Osteocyte (in vitro differentiated cells): ENCODE measurements around the gene PRODH. TPM values are rescaled to one million over a fixed set of nuclear protein-coding genes. Genes with fewer than 3 reads are reported as not detected.
A peak's percentile ranks its signal among the peaks of the same experiment; 100 is the strongest.
"Not testable (repeated sequence)": the region's sequence is repeated elsewhere in the genome, so short reads cannot be mapped to it uniquely, and the experiment has no call there.

Source experiments
- DNase-seq: peaks from one replicate; pipeline ENCODE4 v3.0.0; 2021; ENCODE audit warnings: mixed read lengths; ENCODE audit not compliant: unreplicated experiment; ENCODE audit errors: extremely low spot score
- H3K27ac Mint-ChIP-seq: one replicate; pipeline ENCODE4 v1.8.0; 2021; ENCODE audit warnings: mild to moderate bottlenecking, mixed read lengths; ENCODE audit not compliant: unreplicated experiment
- H3K27me3 Mint-ChIP-seq: one replicate; pipeline ENCODE4 v1.8.0; 2021; ENCODE audit warnings: mixed read lengths; ENCODE audit not compliant: unreplicated experiment
- H3K36me3 Mint-ChIP-seq: one replicate; pipeline ENCODE4 v1.8.0; 2021; ENCODE audit warnings: mixed read lengths; ENCODE audit not compliant: unreplicated experiment
- H3K4me1 Mint-ChIP-seq: one replicate; pipeline ENCODE4 v1.8.0; 2021; ENCODE audit warnings: mixed read lengths; ENCODE audit not compliant: unreplicated experiment
- H3K4me3 Mint-ChIP-seq: one replicate; pipeline ENCODE4 v1.8.0; 2021; ENCODE audit warnings: mild to moderate bottlenecking, moderate library complexity, mixed read lengths; ENCODE audit not compliant: unreplicated experiment
- H3K9me3 Mint-ChIP-seq: one replicate; pipeline ENCODE4 v1.8.0; 2021; ENCODE audit warnings: mixed read lengths; ENCODE audit not compliant: unreplicated experiment
- total RNA-seq: library from RNA; stranded (reverse); gene quantifications from 2 replicates; pipeline ENCODE4 v1.2.1, GENCODE V29; 2021
- TF ChIP-seq, protein P1 (sequence below): fragments of 200-600 bp; sonication (generic); IDR thresholded peaks from 2 replicates; pipeline ENCODE4 v1.5.0; 2021; ENCODE audit warnings: antibody characterized with exemption, mild to moderate bottlenecking, moderate library complexity

Gene PRODH
- total RNA-seq, 1 donor from 2014 or later = 12.0 TPM

DNA sequence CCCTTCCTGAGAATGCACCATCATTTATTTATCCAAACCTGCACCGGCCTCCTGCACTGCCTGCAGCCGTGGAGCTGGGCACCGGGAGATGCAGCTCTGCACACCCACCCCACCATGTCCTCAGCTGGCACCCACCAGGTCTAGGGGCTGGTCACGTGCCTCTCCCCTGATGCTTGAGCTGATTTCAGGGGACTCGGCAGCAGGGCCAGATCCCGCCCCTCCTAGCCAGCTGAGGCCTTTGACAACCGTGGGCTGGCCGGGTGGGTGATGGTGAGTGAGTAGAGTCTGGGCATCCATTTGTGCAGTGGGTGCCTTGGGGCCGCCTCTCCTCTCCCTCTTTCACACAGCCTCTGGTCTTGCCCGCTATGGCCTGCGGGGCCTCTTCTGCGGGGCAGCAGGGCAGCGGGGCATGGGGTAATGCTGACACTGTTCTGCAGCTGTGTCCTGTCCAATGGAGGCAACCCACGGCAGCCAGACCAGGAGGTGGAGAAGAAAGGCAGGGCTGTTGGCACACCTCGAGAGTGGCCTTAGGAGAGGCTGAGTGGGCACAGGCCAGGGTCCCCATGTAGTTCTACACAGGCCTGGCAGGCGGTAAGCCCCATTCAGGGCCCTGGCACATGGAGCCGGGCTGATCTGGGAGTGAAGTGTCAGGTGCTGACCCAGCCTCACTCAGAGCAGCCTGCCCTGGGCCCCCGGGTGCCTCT, 38.5 kb upstream of the PRODH start:
- H3K4me3 Mint-ChIP-seq = no peak overlapping the region
- TF ChIP-seq, protein P1, sequence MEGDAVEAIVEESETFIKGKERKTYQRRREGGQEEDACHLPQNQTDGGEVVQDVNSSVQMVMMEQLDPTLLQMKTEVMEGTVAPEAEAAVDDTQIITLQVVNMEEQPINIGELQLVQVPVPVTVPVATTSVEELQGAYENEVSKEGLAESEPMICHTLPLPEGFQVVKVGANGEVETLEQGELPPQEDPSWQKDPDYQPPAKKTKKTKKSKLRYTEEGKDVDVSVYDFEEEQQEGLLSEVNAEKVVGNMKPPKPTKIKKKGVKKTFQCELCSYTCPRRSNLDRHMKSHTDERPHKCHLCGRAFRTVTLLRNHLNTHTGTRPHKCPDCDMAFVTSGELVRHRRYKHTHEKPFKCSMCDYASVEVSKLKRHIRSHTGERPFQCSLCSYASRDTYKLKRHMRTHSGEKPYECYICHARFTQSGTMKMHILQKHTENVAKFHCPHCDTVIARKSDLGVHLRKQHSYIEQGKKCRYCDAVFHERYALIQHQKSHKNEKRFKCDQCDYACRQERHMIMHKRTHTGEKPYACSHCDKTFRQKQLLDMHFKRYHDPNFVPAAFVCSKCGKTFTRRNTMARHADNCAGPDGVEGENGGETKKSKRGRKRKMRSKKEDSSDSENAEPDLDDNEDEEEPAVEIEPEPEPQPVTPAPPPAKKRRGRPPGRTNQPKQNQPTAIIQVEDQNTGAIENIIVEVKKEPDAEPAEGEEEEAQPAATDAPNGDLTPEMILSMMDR = no peak
- no peak overlapping the region for H3K27ac Mint-ChIP-seq
- peaks cover 1% of the 10 kb centered on the region for H3K27me3 Mint-ChIP-seq
- H3K4me1 Mint-ChIP-seq = peaks cover 1% of the 10 kb centered on the region
- H3K9me3 Mint-ChIP-seq = no peaks in the 10 kb centered on the region
- H3K36me3 Mint-ChIP-seq = no peaks in the 10 kb centered on the region
- DNase-seq = no peak

DNA sequence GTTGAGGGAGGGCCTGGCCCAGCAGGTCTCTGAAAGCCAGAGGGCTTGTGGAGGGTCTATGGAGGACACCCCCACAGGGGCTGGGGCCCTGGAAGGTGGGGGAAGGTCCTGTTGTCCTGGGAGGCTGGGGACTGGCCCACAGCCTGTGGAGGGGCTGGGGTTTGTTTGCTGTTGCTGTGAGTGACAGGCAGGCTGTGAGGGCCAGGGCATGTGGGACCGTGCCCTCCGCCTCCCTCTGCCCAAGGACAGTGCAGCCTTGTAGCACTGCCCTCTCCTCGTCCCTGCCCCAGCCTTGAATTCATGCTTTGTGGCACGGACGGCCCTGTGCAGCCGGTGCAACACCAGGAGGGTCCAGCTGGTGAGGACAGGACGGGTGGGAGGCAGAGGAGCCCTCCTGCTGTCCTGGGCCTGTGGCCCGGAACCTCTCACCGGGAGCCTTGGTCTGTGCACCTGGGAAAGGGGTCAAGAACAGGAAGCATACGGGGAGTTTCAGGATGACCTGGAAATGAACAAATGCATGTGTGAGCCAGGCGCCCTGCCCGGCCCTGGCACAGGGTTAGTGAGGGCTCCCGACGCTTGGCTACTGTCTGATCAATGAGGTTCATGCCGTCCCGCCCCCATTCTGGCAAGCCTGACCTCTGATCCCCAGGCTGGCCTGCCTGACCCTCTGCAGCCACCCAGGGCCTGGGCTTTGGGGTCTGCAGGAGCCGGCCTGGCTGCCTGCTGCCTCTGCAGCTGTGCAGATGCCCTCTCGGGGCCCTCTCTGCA, 37.4 kb upstream of the PRODH start:
- Mint-ChIP-seq H3K4me3 (no peak overlapping the region), H3K4me1 (peaks cover 4% of the 10 kb centered on the region), H3K9me3 (no peaks in the 10 kb centered on the region), H3K27me3 (peaks cover 4% of the 10 kb centered on the region), H3K27ac (no peak overlapping the region), H3K36me3 (no peaks in the 10 kb centered on the region)
- TF ChIP-seq, protein P1 = no peak
- no peak for DNase-seq

DNA sequence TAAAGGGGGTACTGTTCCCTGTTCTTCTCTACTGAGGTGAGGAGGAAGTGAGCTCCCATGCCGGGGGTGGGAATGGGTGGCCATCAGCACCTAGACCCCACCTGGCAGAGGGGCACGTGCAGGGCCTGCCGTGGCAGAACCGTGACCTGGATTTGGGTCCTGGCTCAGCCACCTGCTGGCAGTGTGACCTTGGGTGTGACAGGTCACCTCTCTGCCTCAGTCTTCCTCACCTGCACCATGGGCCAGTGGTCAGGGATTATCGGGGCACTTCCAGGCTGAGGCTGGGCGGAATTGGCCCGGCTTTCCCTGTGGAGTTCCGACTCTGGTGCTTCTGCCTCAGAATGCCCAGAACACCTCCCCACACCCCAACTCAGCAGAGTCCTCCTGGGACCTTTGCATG, 36.5 kb upstream of the PRODH start:
- not testable (repeated sequence) for H3K4me1 Mint-ChIP-seq, H3K4me3 Mint-ChIP-seq, H3K27me3 Mint-ChIP-seq, H3K36me3 Mint-ChIP-seq, H3K27ac Mint-ChIP-seq, H3K9me3 Mint-ChIP-seq, DNase-seq

DNA sequence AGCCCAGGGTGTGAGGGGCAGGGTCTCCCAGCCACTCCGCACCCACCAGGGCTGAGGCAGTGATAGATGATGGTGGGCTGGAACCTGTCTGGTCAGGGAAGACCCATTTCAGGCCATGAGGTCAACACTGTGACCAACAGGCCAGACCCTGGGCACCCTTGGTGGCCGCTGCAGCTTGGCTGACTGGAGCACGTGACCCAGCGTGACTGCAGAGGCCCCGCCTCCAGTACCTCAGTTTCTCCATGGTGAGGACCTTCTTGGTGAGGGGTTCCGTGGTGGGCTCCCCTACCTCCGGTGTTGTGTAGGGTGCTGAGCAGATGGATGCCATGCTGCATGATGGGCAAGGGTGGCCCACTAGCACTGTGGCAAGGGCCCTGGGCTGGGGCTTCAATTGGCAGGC, 35.9 kb upstream of the PRODH start:
- H3K27ac Mint-ChIP-seq, H3K36me3 Mint-ChIP-seq, H3K9me3 Mint-ChIP-seq, H3K4me1 Mint-ChIP-seq, H3K27me3 Mint-ChIP-seq, DNase-seq: not testable (repeated sequence)
- peak overlapping the region; percentile 50 for H3K4me3 Mint-ChIP-seq

DNA sequence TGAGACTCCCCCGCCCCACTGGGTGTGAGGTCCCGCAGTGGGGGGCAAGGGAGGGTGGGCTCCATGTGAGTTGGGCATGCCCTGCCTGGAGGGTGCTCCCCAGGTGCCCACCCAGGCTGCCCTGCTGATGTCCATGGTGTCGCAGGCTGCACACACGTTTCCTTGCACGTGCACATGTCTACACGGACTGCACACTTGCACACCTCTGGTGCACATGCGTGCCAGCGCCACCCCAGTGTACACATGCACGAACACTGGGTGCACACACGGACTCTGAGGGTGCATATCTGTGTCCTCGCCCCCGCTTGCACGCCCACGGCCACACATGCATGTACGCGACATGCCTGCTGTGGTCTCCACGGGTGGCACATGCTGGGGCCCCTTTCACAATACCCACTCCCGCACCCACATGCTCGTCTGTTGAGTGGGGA, 35.2 kb upstream of the PRODH start:
- peak; percentile 80 for DNase-seq
- no peaks in the 10 kb centered on the region for H3K9me3 Mint-ChIP-seq
- no peak overlapping the region for H3K27ac Mint-ChIP-seq
- H3K4me1 Mint-ChIP-seq = peaks cover 7% of the 10 kb centered on the region
- TF ChIP-seq, protein P1 = no peak
- H3K4me3 Mint-ChIP-seq = no peak overlapping the region
- H3K36me3 Mint-ChIP-seq = no peaks in the 10 kb centered on the region
- peaks cover 4% of the 10 kb centered on the region for H3K27me3 Mint-ChIP-seq

DNA sequence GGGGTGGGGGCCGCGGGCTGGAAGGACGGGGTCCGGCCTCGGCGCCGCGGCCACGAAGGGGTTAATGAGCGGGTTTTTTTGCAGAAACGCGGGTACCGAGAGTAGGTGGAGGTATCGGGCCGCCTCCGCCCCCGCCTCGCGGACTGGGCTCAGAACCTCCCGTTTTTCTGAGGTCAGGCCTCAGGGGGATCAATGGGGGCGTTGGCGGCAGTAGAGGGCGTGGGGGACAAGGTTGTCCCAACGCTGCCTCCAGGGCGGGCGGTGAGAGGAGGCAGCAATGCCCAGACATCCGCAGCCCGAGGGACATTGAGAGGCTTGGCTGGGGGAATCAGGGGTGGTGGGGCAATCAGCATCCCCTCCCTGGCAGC, 34.8 kb upstream of the PRODH start:
- Mint-ChIP-seq H3K4me3 (peak overlapping the region; percentile 48), H3K9me3 (no peaks in the 10 kb centered on the region), H3K36me3 (no peaks in the 10 kb centered on the region), H3K27ac (no peak overlapping the region), H3K27me3 (peaks cover 4% of the 10 kb centered on the region), H3K4me1 (peaks cover 7% of the 10 kb centered on the region)
- peak; percentile 82 for DNase-seq
- TF ChIP-seq, protein P1 = no peak
